Mesangial cell (primary cell): Measurements from ENCODE around the gene PPP1R15A. TPM values are rescaled to one million over a fixed set of nuclear protein-coding genes. Genes with fewer than 3 reads are reported as not detected.

Experiments used
- total RNA-seq: library from RNA; depleted of rRNA; stranded (reverse); fragments of >200 nt; gene quantifications from 2 replicates; pipeline ENCODE4 v1.2.3, GENCODE V29; 2015

The PPP1R15A gene
- 22.8 and 32.2 TPM in 2 replicates for total RNA-seq

GRCh38 chr19:48872182-48872883 is at the start of gene PPP1R15A:
Gene PPP1R15A, plus strand, starts transcription at chr19:48872421. Its CDS starts 813 bp downstream, at chr19:48873234.

GRCh38 chr19:48836089-48837017 is 35.9 kb upstream of the PPP1R15A start, which contains the start of gene HSD17B14:
Gene HSD17B14, minus strand, starts transcription at chr19:48836491. Its CDS starts 80 bp downstream, at chr19:48836411.

GRCh38 chr19:48868114-48868886 is 3.9 kb upstream of the PPP1R15A start, which contains the start of gene PLEKHA4:
Gene PLEKHA4, minus strand, starts transcription at chr19:48868617. Its CDS starts 997 bp downstream, at chr19:48867620.

GRCh38 chr19:48899781-48900476 is 27.7 kb downstream of the PPP1R15A start, which contains the start of gene NUCB1:
Gene NUCB1, plus strand, starts transcription at chr19:48900312. Its CDS starts 485 bp downstream, at chr19:48900797.

Other genes with a start within 250 kb of the PPP1R15A start
- gene DBP, start 235.0 kb upstream of the PPP1R15A start, total RNA-seq = 0.65 and 17.7 TPM in 2 replicates
- 11.3 TPM in 1 of 2 replicates, not detected in the other for gene CA11, start 226.2 kb upstream of the PPP1R15A start, total RNA-seq
- 0.51 TPM in 1 of 2 replicates, not detected in the other for gene NTN5, start 199.4 kb upstream of the PPP1R15A start, total RNA-seq
- gene FUT2, start 176.4 kb upstream of the PPP1R15A start, total RNA-seq = under 0.01 TPM in 1 of 2 replicates, not detected in the other
- 1.3 and 5.3 TPM in 2 replicates for gene MAMSTR, start 152.7 kb upstream of the PPP1R15A start, total RNA-seq
- gene RASIP1, start 131.8 kb upstream of the PPP1R15A start, total RNA-seq = 3.8 and 4.7 TPM in 2 replicates
- gene IZUMO1, start 125.5 kb upstream of the PPP1R15A start, total RNA-seq = not detected in 2 replicates
- gene FUT1, start 119.8 kb upstream of the PPP1R15A start, total RNA-seq = 0.98 and 2.2 TPM in 2 replicates
- gene FGF21, start 116.9 kb upstream of the PPP1R15A start, total RNA-seq = not detected in 2 replicates
- 69.8 and 75.0 TPM in 2 replicates for gene BCAT2, start 61.4 kb upstream of the PPP1R15A start, total RNA-seq
- 2.0 and 24.1 TPM in 2 replicates for gene HSD17B14, start 35.9 kb upstream of the PPP1R15A start, total RNA-seq
- gene PLEKHA4, start 3.8 kb upstream of the PPP1R15A start, total RNA-seq = 2.8 and 12.4 TPM in 2 replicates
- gene TULP2, start 26.3 kb downstream of the PPP1R15A start, total RNA-seq = not detected in 2 replicates
- gene NUCB1, start 27.9 kb downstream of the PPP1R15A start, total RNA-seq = 196 and 317 TPM in 2 replicates
- 0.33 TPM in 1 of 2 replicates, not detected in the other for gene DHDH, start 61.3 kb downstream of the PPP1R15A start, total RNA-seq
- 129 and 173 TPM in 2 replicates for gene BAX, start 82.5 kb downstream of the PPP1R15A start, total RNA-seq
- 1,218 and 2,784 TPM in 2 replicates for gene FTL, start 92.9 kb downstream of the PPP1R15A start, total RNA-seq
- gene GYS1, start 120.9 kb downstream of the PPP1R15A start, total RNA-seq = 34.2 and 47.6 TPM in 2 replicates
- gene RUVBL2, start 121.5 kb downstream of the PPP1R15A start, total RNA-seq = 137 and 324 TPM in 2 replicates
- 0.49 and 0.76 TPM in 2 replicates for gene LHB, start 144.7 kb downstream of the PPP1R15A start, total RNA-seq
- 0.33 TPM in 1 of 2 replicates, not detected in the other for gene CGB3, start 151.9 kb downstream of the PPP1R15A start, total RNA-seq
- 3.9 TPM in 1 of 2 replicates, not detected in the other for gene CGB2, start 159.5 kb downstream of the PPP1R15A start, total RNA-seq
- 3.7 TPM in 1 of 2 replicates, not detected in the other for gene CGB1, start 164.5 kb downstream of the PPP1R15A start, total RNA-seq
- 0.38 and 2.1 TPM in 2 replicates for gene CGB5, start 171.4 kb downstream of the PPP1R15A start, total RNA-seq
- gene CGB8, start 176.7 kb downstream of the PPP1R15A start, total RNA-seq = 0.25 and 8.0 TPM in 2 replicates
- 3.4 and 3.6 TPM in 2 replicates for gene CGB7, start 185.3 kb downstream of the PPP1R15A start, total RNA-seq
- gene NTF4, start 192.4 kb downstream of the PPP1R15A start, total RNA-seq = 0.25 TPM in 1 of 2 replicates, not detected in the other
- not detected in 2 replicates for gene KCNA7, start 200.3 kb downstream of the PPP1R15A start, total RNA-seq
- gene SNRNP70, start 213.0 kb downstream of the PPP1R15A start, total RNA-seq = 155 and 218 TPM in 2 replicates
- 6.4 and 8.9 TPM in 2 replicates for gene LIN7B, start 241.9 kb downstream of the PPP1R15A start, total RNA-seq
- gene C19orf73, start 246.7 kb downstream of the PPP1R15A start, total RNA-seq = 3.7 and 6.0 TPM in 2 replicates
- gene PPFIA3, start 247.1 kb downstream of the PPP1R15A start, total RNA-seq = 2.4 and 2.7 TPM in 2 replicates